K562 (cell line): Measurements from ENCODE around the gene STPG4. TPM values are rescaled to one million over a fixed set of nuclear protein-coding genes. Genes with fewer than 3 reads are reported as not detected.

Experiments used
- ATAC-seq: fragments of 200-7000 bp; cut with Tn5 transposase; 3 replicates; pipeline ENCODE4 v1.9.1; 2020; ENCODE audit warnings: moderate library complexity
- BruUV-seq: library from RNA; stranded (reverse); fragments of 400-500 nt; replicated peaks from 2 replicates; lab custom pipeline; 2021; lab: Mats Ljungman, UMichigan
- CTCF ChIA-PET: fragments of 300-600 bp; formaldehyde crosslinking; extraction: SDS; loops from one replicate; lab custom pipeline; 2021; ENCODE audit warnings: low intra/inter-chr PET ratio; lab: Yijun Ruan, JAX
- POLR2A ChIA-PET: fragments of 300-600, 350-650 bp; sonication (Branson Sonifier 250); formaldehyde crosslinking; extraction: SDS; loops from one replicate; lab custom pipeline; 2021; ENCODE audit warnings: antibody characterized with exemption, inconsistent platforms; lab: Yijun Ruan, JAX
- DNase-seq, 4 experiments: peaks; one replicate each; pipeline versions ENCODE4 v3.0.0 to v3.0.0-alpha.2; 2011 to 2018; ENCODE audit warnings: low spot score in 3 of 4, mixed read lengths in 3 of 4; ENCODE audit errors: extremely low read depth in 1 of 4
- FAIRE-seq: peaks from 2 replicates; lab custom pipeline; 2011; peaks lifted over from hg19 to GRCh38; lab: Jason Lieb, UNC
- H2AFZ ChIP-seq: 2 replicates; pipeline ENCODE4 v1.6.0; 2011; ENCODE audit warnings: low read depth, low read length, control low read depth, inconsistent platforms
- H3K27ac ChIP-seq: fragments of 200-600 bp; 3 replicates; pipeline ENCODE4 v1.8.0; 2011; ENCODE audit warnings: low read depth, mild to moderate bottlenecking, control low read depth, inconsistent platforms, low read length, moderate library complexity, mixed read lengths; ENCODE audit errors: extremely low read depth
- H3K27me3 ChIP-seq, 2 experiments: fragments of 300-600 bp in 1 of 2; 2 replicates in 1 of 2; 3 replicates in 1 of 2; pipeline versions ENCODE4 v1.6.0 to v1.8.0; 2011; ENCODE audit warnings: inconsistent platforms in 2 of 2, low read length in 2 of 2, mild to moderate bottlenecking in 1 of 2, mixed read lengths in 1 of 2, moderate library complexity in 1 of 2; ENCODE audit not compliant: control insufficient read depth in 2 of 2, insufficient read depth in 2 of 2
- H3K36me3 ChIP-seq: fragments of 300-600 bp; 3 replicates; pipeline ENCODE4 v1.8.0; 2011; ENCODE audit warnings: mild to moderate bottlenecking, low read length, inconsistent platforms; ENCODE audit not compliant: control insufficient read depth, insufficient read depth
- H3K4me1 ChIP-seq, 2 experiments: fragments of 200-600 bp in 1 of 2; replicated peaks in 1 of 2; 2 replicates in 1 of 2; 3 replicates in 1 of 2; pipeline versions ENCODE4 v1.5.1 to v1.8.0; 2011; ENCODE audit warnings: inconsistent platforms in 2 of 2, low read length in 2 of 2, mild to moderate bottlenecking in 1 of 2, mixed read lengths in 1 of 2, moderate library complexity in 1 of 2; ENCODE audit not compliant: control insufficient read depth in 2 of 2, insufficient read depth in 2 of 2
- H3K4me2 ChIP-seq: 2 replicates; pipeline ENCODE4 v1.6.1; 2011; ENCODE audit warnings: low read length, control low read depth, inconsistent platforms, mixed read lengths; ENCODE audit not compliant: insufficient read depth
- H3K4me3 ChIP-seq: fragments of 200-600 bp; sonication (generic), shearing (Covaris generic); 2 replicates; pipeline ENCODE4 v1.5.1; 2016; ENCODE audit warnings: control low read depth, inconsistent platforms
- H3K79me2 ChIP-seq: fragments of 200-600 bp; 3 replicates; pipeline ENCODE4 v1.8.0; 2011; ENCODE audit warnings: low read length, inconsistent platforms; ENCODE audit not compliant: control insufficient read depth, insufficient read depth
- H3K9ac ChIP-seq, 2 experiments: 2 replicates each; pipeline versions ENCODE4 v1.6.0 to v1.6.1; 2011; ENCODE audit warnings: low read depth in 2 of 2, low read length in 2 of 2, control low read depth in 1 of 2, inconsistent platforms in 1 of 2, mild to moderate bottlenecking in 1 of 2, mixed read lengths in 1 of 2; ENCODE audit not compliant: insufficient read depth in 1 of 2
- H3K9me1 ChIP-seq: one replicate; pipeline ENCODE4 v1.6.0; 2011; ENCODE audit warnings: inconsistent platforms, mild to moderate bottlenecking, low read length, moderate library complexity; ENCODE audit not compliant: control insufficient read depth, insufficient read depth
- H3K9me3 ChIP-seq: replicated peaks from 2 replicates; pipeline ENCODE4 v1.5.1; 2011; ENCODE audit warnings: low read depth, low read length, inconsistent platforms; ENCODE audit not compliant: control insufficient read depth, insufficient read depth
- H4K20me1 ChIP-seq: replicated peaks from 2 replicates; pipeline ENCODE4 v1.6.1; 2011; ENCODE audit warnings: low read length, inconsistent platforms, mixed read lengths; ENCODE audit not compliant: control insufficient read depth, insufficient read depth
- GTF2E2 ChIP-seq: fragments of 200-800 bp; sonication (Bioruptor generic); IDR thresholded peaks from 2 replicates; pipeline ENCODE4 v1.6.1; 2016; ENCODE audit warnings: missing genetic modification characterization, missing compliant biosample characterization
- HCFC1 ChIP-seq: IDR thresholded peaks from 2 replicates; pipeline ENCODE4 v1.6.1; 2012; ENCODE audit warnings: low read depth, low read length, improper control_type of control experiment
- MYNN ChIP-seq, 2 experiments: sonication (generic); formaldehyde crosslinking in 1 of 2; IDR thresholded peaks; 2 replicates each; pipeline versions ENCODE4 v1.5.0 to v1.6.1; 2016 to 2020; ENCODE audit warnings: antibody characterized with exemption in 1 of 2, missing genetic modification reagents in 1 of 2
- NR1H2 ChIP-seq: sonication (generic); formaldehyde crosslinking; IDR thresholded peaks from 2 replicates; pipeline ENCODE4 v1.4.0; 2020; ENCODE audit warnings: mild to moderate bottlenecking, missing genetic modification reagents
- SMARCC2 ChIP-seq: fragments of 450-650 bp; IDR thresholded peaks from 2 replicates; pipeline ENCODE4 v1.6.1; 2017; ENCODE audit warnings: antibody characterized with exemption, moderate library complexity, mild to moderate bottlenecking, low read depth
- STAG1 ChIP-seq: sonication (generic); formaldehyde crosslinking; IDR thresholded peaks from 2 replicates; pipeline ENCODE4 v1.5.0; 2020; ENCODE audit warnings: missing genetic modification reagents, borderline replicate concordance
- ZNF165 ChIP-seq: fragments of 250-450 bp; sonication (Bioruptor Pico); IDR thresholded peaks from 2 replicates; pipeline ENCODE4 v1.4.0; 2020; ENCODE audit warnings: borderline replicate concordance
- ZNF780A ChIP-seq: fragments of 250-450 bp; sonication (Bioruptor Pico); IDR thresholded peaks from 2 replicates; pipeline ENCODE4 v1.5.0; 2021; ENCODE audit warnings: mild to moderate bottlenecking
- WGBS: fragments of 100-300 bp; shearing (Covaris generic); methylation state at CpG from one replicate; pipeline ENCODE4 v1.1.6; 2016; ENCODE audit warnings: low coverage, mixed read lengths; ENCODE audit not compliant: insufficient coverage; ENCODE audit errors: missing lambda C conversion rate; 5-methylcytosine and 5-hydroxymethylcytosine counted together
- in situ Hi-C: fragments of 300-500 bp; cut with MboI; formaldehyde crosslinking; loops from 4 replicates; pipeline ENCODE4 v1.15.0; 2018; ENCODE audit warnings: inconsistent platforms, mixed read lengths
- intact Hi-C: fragments of 100-400 bp; cut with micrococcal nuclease; formaldehyde crosslinking; loops from 2 replicates; pipeline ENCODE4 v1.14.2; 2022
- polyA plus RNA-seq, 8 experiments: library from polyadenylated mRNA; depleted of rRNA in 4 of 8; stranded (reverse) in 5 of 8; unstranded in 3 of 8; fragments of >200 nt; fragmentation: Nextera tagmentation in 2 of 8; fragmentation: Illumina TruSeq in 1 of 8; extraction: Ambion mirVana in 2 of 8; extraction: Trizol in 1 of 8; gene quantifications; 2 replicates each; pipeline versions ENCODE4 v1.2.1 to v1.2.3, GENCODE V29; 2011 to 2014; ENCODE audit warnings: inconsistent platforms in 1 of 8, missing spikeins in 1 of 8
- total RNA-seq, 7 experiments: library from RNA; depleted of rRNA in 6 of 7; stranded (reverse); fragments of >200 nt in 6 of 7; fragmentation: Illumina TruSeq in 2 of 7; extraction: Trizol in 2 of 7; gene quantifications; 2 replicates each; pipeline versions ENCODE4 v1.2.1 to v1.2.3, GENCODE V29; 2011 to 2021; ENCODE audit warnings: low replicate concordance in 1 of 7

Gene STPG4
- total and polyA plus RNA-seq, 9 of the 15 experiments (the other 6 are each of a cell fraction or from before 2014, with no cell fraction given), result 0.10 to 0.68 (median 0.22) TPM; not detected in 6

DNA sequence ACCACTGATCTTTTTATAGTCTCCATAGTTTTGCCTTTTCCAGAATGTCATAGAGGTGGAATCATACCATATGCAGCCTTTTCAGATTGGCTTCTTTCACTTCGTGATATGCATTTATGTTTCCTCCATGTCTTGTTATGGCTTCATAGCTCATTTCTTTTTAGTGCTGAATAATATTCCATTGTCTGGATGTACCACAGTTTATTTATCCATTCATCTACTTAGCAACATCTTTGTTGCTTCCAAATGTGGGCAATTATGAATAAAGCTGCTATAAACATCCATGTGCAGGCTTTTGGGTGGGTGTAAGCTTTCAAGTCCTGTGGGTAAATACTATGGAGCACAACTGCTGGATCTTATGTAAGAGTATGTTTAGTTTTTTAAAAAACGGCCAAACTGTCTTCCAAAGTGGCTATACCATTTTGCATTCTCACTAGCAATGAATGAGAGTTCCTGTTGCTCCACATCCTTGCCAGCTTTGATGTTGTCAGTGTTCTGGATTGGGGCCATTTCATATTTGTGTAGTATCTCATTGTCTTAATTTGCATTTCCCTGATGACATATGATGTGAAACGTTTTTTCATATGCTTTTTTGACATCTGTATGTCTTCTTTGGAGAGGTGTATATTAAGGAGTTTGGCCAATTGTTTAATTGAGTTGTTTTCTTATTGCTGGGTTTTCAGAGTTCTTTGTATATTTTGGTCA is 20.6 kb downstream of the STPG4 start:
- in situ Hi-C loops, result no loop called here
- no peak overlapping the region for H3K4me3 ChIP-seq
- intact Hi-C loops, result no loop called here
- H3K9me3 ChIP-seq, result no peaks in the 10 kb centered on the region
- no peaks in the 10 kb centered on the region for H4K20me1 ChIP-seq
- DNase-seq (no peak), ATAC-seq (no peak), FAIRE-seq (no peak)
- H2AFZ ChIP-seq, result no peak overlapping the region
- POLR2A ChIA-PET, result interaction anchor here (0.7 kb wide), 1 partner anchor 18 kb away, joined by 3 read pairs; no protein-coding TSS in a partner anchor
- H3K4me1 ChIP-seq, result no peaks in the 10 kb centered on the region
- H3K9me1 ChIP-seq, result no peaks in the 10 kb centered on the region
- WGBS, result 1% methylated on average over 3 of the region's 3 CpGs
- TF ChIP-seq ZNF165 (CRISPR knock-in tag) (no peak), HCFC1 (no peak), STAG1 (CRISPR knock-in tag) (no peak), MYNN (IDR thresholded peaks at IDR 0.05) (no peak), MYNN (CRISPR knock-in tag; IDR thresholded peaks at IDR 0.05) (no peak), GTF2E2 (tag) (no peak), NR1H2 (no peak), ZNF780A (CRISPR knock-in tag) (no peak), SMARCC2 (no peak)
- H3K9ac ChIP-seq, result no peak overlapping the region
- no peak overlapping the region for H3K27ac ChIP-seq
- BruUV-seq, result no TSS peak
- no peak overlapping the region for H3K4me2 ChIP-seq
- H3K27me3 ChIP-seq, result peaks cover 6 to 16% of the 10 kb centered on the region in 2 experiments; a peak in 4 of 5 replicates
- CTCF ChIA-PET, result no interaction called here
- no peaks in the 10 kb centered on the region for H3K79me2 ChIP-seq
- H3K36me3 ChIP-seq, result no peaks in the 10 kb centered on the region
